ENCODE results near the gene IQSEC1. TPM values are rescaled to one million over a fixed set of nuclear protein-coding genes. Genes with fewer than 3 reads are reported as not detected.

IQSEC1 gene
- total and polyA plus RNA-seq, 2 of the 8 experiments (the other 6 are each of a cell fraction or from before 2014, with no cell fraction given) = 6.8 to 28.8 TPM

DNA sequence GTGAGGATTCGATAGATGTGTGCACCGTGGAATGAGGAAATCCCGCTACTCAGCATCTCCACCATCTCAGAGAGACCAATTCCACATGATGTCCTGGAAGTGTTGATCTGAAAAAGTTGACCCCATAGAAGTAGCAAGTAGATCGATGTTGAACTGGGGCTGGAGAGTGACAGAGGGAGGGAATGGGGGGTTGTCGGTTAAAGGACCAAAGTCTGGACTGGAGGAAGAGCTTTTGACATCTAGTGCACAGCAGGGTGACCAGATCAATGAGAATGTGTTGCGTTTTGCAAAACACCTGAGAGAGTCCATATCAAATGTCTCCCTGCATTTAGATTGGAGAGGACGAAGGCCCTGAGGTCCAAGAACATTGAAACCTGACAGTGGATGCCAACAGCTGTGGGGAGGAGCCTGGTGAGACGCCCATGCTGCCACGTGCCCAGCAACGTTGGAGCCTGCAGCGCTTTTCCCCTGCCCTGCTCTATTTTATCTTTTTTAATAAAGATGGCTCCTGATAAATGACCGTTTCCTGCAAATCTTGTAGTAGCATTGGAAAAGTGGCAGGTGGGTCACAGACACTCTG lies 201.7 kb downstream of the IQSEC1 start:
- Histone ChIP-seq H2AK5ac (ENCODE audit: low read depth, low read length) (no peak overlapping the region), H3K4me3 (ENCODE audit: extremely low read depth in 1 of 4, insufficient read depth in 2 of 4, low read depth in 3 of 4, low read length in 4 of 4) (no peak overlapping the region), H3K9ac (replicated peaks in 1 of 4; ENCODE audit: extremely low read depth in 1 of 4, low read depth in 3 of 4, low read length in 3 of 4) (no peak overlapping the region), H3K9me3 (ENCODE audit: insufficient read depth in 2 of 2, low read depth in 1 of 2, low read length in 1 of 2) (no peaks in the 10 kb centered on the region), H3K23ac (ENCODE audit: insufficient read length) (no peak overlapping the region), H2BK120ac (replicated peaks; ENCODE audit: low read depth, low read length) (no peak overlapping the region), H3K27ac (ENCODE audit: low read depth, low read length) (no peak overlapping the region), H4K8ac (ENCODE audit: extremely low read depth, insufficient read depth, low read length) (no peak overlapping the region), H3K56ac (replicated peaks; ENCODE audit: insufficient read length, low read depth, low read length) (no peak overlapping the region), H3K14ac (ENCODE audit: insufficient read length) (no peak overlapping the region), H2BK5ac (ENCODE audit: low read depth, low read length) (no peak overlapping the region), H3K79me2 (ENCODE audit: control insufficient read depth in 1 of 2, insufficient read depth in 2 of 2, low read length in 2 of 2) (no peaks in the 10 kb centered on the region), H4K91ac (replicated peaks; ENCODE audit: insufficient read length, low read length) (no peak overlapping the region), H4K5ac (ENCODE audit: insufficient read length, low read depth, low read length) (no peak overlapping the region), H3K27me3 (replicated peaks in 1 of 4; ENCODE audit: control insufficient read depth in 3 of 4, extremely low read depth in 1 of 4, insufficient read depth in 3 of 4, low read length in 3 of 4) (peaks cover 0 to 20% (median 5%) of the 10 kb centered on the region in 4 experiments; a peak in 3 of 7 replicates), H3K4me2 (ENCODE audit: insufficient read depth in 1 of 2, low read depth in 2 of 2, low read length in 2 of 2) (no peak overlapping the region), H3K4ac (replicated peaks; ENCODE audit: insufficient read length, low read depth, low read length) (no peak overlapping the region), H3K23me2 (ENCODE audit: low read depth, low read length) (peaks cover 4% of the 10 kb centered on the region; the same call in 1 of the 2 replicates), H3K18ac (ENCODE audit: extremely low read depth, low read length) (no peak overlapping the region), H2BK15ac (ENCODE audit: low read length) (no peak overlapping the region), H3K79me1 (ENCODE audit: low read depth, low read length) (no peaks in the 10 kb centered on the region), H3K36me3 (ENCODE audit: control insufficient read depth in 2 of 4, insufficient read depth in 4 of 4, low read length in 3 of 4) (no peaks in the 10 kb centered on the region), H2BK12ac (ENCODE audit: low read depth, low read length) (no peak overlapping the region), H4K20me1 (replicated peaks in 1 of 2; ENCODE audit: control insufficient read depth in 1 of 2, insufficient read depth in 2 of 2, low read length in 2 of 2) (peaks cover 0 to 2% of the 10 kb centered on the region in 2 experiments), H3K4me1 (replicated peaks in 1 of 4; ENCODE audit: control insufficient read depth in 3 of 4, insufficient read depth in 4 of 4, low read length in 3 of 4) (peaks cover 0 to 3% (median 2%) of the 10 kb centered on the region in 4 experiments; a peak in 5 of 7 replicates), H2BK20ac (ENCODE audit: low read length) (no peak overlapping the region), H2AFZ (ENCODE audit: low read length) (no peak overlapping the region)
- POLR2A ChIA-PET (ENCODE audit: partially characterized antibody) = interaction anchor here (22.9 kb wide), 1 partner anchor 34 kb away, joined by 314 read pairs; the partner anchor contains the start of gene RPL32
- 89% methylated on average over 12 of the region's 12 CpGs; no CpG with 5 or more reads in 1 of the 2 experiments for WGBS, 2 experiments (ENCODE audit: extremely low coverage in 1 of 2, insufficient coverage in 1 of 2, insufficient read length in 1 of 2, insufficient replicate concordance in 2 of 2, low coverage in 1 of 2, low lambda C conversion rate in 2 of 2, missing lambda C conversion rate in 1 of 2)
- no peak for DNase-seq (ENCODE audit: low read depth in 1 of 2, low spot score in 2 of 2)
- no peak for TF ChIP-seq EP300 (IDR thresholded peaks at IDR 0.05; ENCODE audit: borderline replicate concordance in 1 of 2, low read depth in 2 of 2, low read length in 2 of 2)
- no peak for TF ChIP-seq KDM5A (IDR thresholded peaks at IDR 0.05; ENCODE audit: low read length)
- TF ChIP-seq HDAC6 (IDR thresholded peaks at IDR 0.05; ENCODE audit: low read depth, low read length) = no peak
- no peak for TF ChIP-seq TBP (IDR thresholded peaks at IDR 0.05; ENCODE audit: low read depth, low read length)
- no peak for TF ChIP-seq TAF7 (optimal IDR thresholded peaks at IDR 0.05; ENCODE audit: borderline replicate concordance, low read depth, low read length)
- TF ChIP-seq HDAC2 (IDR thresholded peaks at IDR 0.05; ENCODE audit: borderline replicate concordance in 1 of 2, low read depth in 2 of 2, low read length in 2 of 2) = no peak
- no peak for FAIRE-seq
- CTCF ChIA-PET (ENCODE audit: partially characterized antibody) = interaction anchor here (1.3 to 21.3 kb wide), 4 partner anchors 9 to 78 kb away, joined by 4 to 353 read pairs (median 6); no protein-coding TSS in a partner anchor
